Muscle layer of duodenum (tissue), 2 donors: ENCODE results near the gene TTLL13.

Experiments
- H3K27ac ChIP-seq: one replicate; pipeline ENCODE4 v1.7.0; 2013; ENCODE audit warnings: mild to moderate bottlenecking, low read length
- H3K27me3 ChIP-seq: one replicate; pipeline ENCODE4 v1.7.0; 2013; ENCODE audit warnings: low read depth, mild to moderate bottlenecking, control low read depth, low read length
- H3K36me3 ChIP-seq, 2 donors: one replicate each; pipeline ENCODE4 v1.7.0; 2013; ENCODE audit warnings: low read length in 2 of 2, control low read depth in 1 of 2, mild to moderate bottlenecking in 1 of 2; ENCODE audit not compliant: insufficient read depth in 2 of 2, control insufficient read depth in 1 of 2
- H3K4me1 ChIP-seq, 2 donors: one replicate each; pipeline ENCODE4 v1.7.0; 2013; ENCODE audit warnings: low read length in 2 of 2, mild to moderate bottlenecking in 2 of 2, control low read depth in 1 of 2, moderate library complexity in 1 of 2; ENCODE audit not compliant: insufficient read depth in 2 of 2, control insufficient read depth in 1 of 2
- H3K4me3 ChIP-seq, 2 donors: one replicate each; pipeline ENCODE4 v1.7.0; 2013; ENCODE audit warnings: low read length in 2 of 2, low read depth in 1 of 2, mild to moderate bottlenecking in 1 of 2
- H3K9me3 ChIP-seq, 2 donors: one replicate each; pipeline ENCODE4 v1.7.0; 2013; ENCODE audit warnings: low read length in 2 of 2, control low read depth in 1 of 2, mild to moderate bottlenecking in 1 of 2; ENCODE audit not compliant: control insufficient read depth in 1 of 2
- donor health status: healthy.

TTLL13 gene

DNA sequence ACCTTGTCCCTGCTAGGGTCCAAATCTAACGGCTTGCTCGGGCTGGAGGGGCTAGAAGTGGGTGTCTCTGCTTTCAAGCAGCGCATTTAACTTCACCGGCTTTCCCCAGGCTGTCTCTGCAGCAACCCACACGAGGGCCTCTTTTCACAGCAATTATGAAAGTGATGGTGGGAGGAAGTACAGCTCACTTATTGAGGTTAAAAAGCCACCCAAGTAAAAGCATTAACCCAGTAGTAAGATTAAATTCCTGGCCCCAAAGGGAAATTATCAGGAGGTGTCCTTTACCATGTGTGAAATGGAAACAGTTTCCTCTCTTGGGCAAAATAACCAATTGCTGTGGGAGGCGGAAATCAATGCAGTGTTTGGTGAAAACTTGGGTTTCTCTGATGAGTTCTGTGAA lies 57.2 kb downstream of the TTLL13 start:
- Histone ChIP-seq H3K4me1 (peaks cover 0 to 8% of the 10 kb centered on the region in 2 donors), H3K9me3 (no peaks in the 10 kb centered on the region), H3K4me3 (no peak overlapping the region), H3K27ac (no peak overlapping the region), H3K27me3 (no peaks in the 10 kb centered on the region), H3K36me3 (no peaks in the 10 kb centered on the region)

DNA sequence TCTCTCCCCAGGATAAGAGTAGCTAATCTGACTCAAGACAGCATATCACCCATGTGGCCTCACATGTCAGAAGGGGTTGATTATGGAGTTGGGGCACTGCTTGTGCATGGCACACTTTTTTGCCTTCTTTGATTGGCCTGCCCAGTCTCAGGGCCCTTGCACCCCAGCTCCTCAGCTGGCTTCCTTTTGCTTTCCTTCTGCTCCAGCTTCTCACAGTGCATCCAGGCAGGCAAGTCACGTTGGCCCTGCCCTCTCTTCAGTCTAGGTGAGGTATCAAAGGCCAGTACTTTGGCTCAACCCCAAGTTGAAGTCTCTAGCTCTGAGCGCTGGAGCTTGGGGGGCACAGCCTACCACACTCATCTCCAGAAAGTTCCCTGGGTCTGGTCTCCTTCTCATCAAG lies 58.3 kb downstream of the TTLL13 start:
- H3K27me3 ChIP-seq: no peaks in the 10 kb centered on the region
- H3K4me1 ChIP-seq: peaks cover 0 to 8% of the 10 kb centered on the region in 2 donors
- H3K4me3 ChIP-seq: no peak overlapping the region
- no peak overlapping the region for H3K27ac ChIP-seq
- H3K9me3 ChIP-seq: no peaks in the 10 kb centered on the region
- no peaks in the 10 kb centered on the region for H3K36me3 ChIP-seq

DNA sequence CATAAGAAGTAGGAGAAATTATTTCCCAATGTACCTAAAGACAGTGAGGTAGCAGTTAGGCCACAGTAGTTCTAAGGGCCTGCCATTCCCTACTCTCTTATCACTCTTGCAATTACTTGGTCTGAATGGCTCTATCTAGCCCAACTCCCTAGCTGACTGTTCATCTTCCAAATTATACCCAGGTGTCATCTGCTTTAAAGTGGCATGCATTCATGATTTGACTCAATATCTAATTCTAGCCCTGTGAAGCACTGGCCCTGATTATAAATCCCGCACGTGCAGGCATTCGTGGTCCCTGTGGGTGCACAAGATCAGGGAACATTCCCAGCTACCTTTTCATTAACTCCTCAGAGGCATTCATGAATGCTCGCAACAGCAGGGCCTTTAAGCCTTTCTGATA lies 59.7 kb downstream of the TTLL13 start:
- no peaks in the 10 kb centered on the region for H3K9me3 ChIP-seq
- H3K4me3 ChIP-seq: no peak overlapping the region
- no peaks in the 10 kb centered on the region for H3K36me3 ChIP-seq
- peaks cover 0 to 8% of the 10 kb centered on the region in 2 donors for H3K4me1 ChIP-seq
- H3K27me3 ChIP-seq: no peaks in the 10 kb centered on the region
- no peak overlapping the region for H3K27ac ChIP-seq
